CD4-positive, alpha-beta memory T cell (primary cell): ENCODE results near the gene SPINK4. TPM values are rescaled to one million over a fixed set of nuclear protein-coding genes. Genes with fewer than 3 reads are reported as not detected.

Source experiments
- CTCF ChIA-PET: fragments of 350-600 bp; sonication (Branson Sonifier 250); formaldehyde crosslinking; loops from one replicate; lab custom pipeline; 2021; ENCODE audit warnings: inconsistent platforms; ENCODE audit not compliant: partially characterized antibody; lab: Charles Lee
- POLR2A ChIA-PET: fragments of 350-600 bp; sonication (Branson Sonifier 250); formaldehyde crosslinking; loops from one replicate; lab custom pipeline; 2021; ENCODE audit not compliant: partially characterized antibody; lab: Charles Lee
- DNase-seq, 5 donors: peaks; one replicate each; pipeline versions ENCODE4 v3.0.0 to v3.0.0-alpha.2; 2020 to 2022; ENCODE audit warnings: mixed read lengths in 1 of 5
- H3K27ac ChIP-seq: one replicate; pipeline ENCODE4 v1.7.0; 2013; ENCODE audit warnings: low read depth, low read length
- H3K27me3 ChIP-seq: 2 replicates; pipeline ENCODE4 v1.7.0; 2013; ENCODE audit warnings: mild to moderate bottlenecking, low read length, moderate library complexity; ENCODE audit not compliant: insufficient read depth
- H3K36me3 ChIP-seq: 2 replicates; pipeline ENCODE4 v1.7.0; 2013; ENCODE audit warnings: mild to moderate bottlenecking, low read length, moderate library complexity; ENCODE audit not compliant: insufficient read depth
- H3K4me1 ChIP-seq: 2 replicates; pipeline ENCODE4 v1.7.0; 2013; ENCODE audit warnings: mild to moderate bottlenecking, low read length, moderate library complexity; ENCODE audit not compliant: insufficient read depth
- H3K4me3 ChIP-seq, 2 donors: one replicate each; pipeline ENCODE4 v1.7.0; 2013; ENCODE audit warnings: low read length in 2 of 2, mild to moderate bottlenecking in 1 of 2
- H3K9me3 ChIP-seq, 2 donors: one replicate each; pipeline ENCODE4 v1.7.0; 2013; ENCODE audit warnings: low read length in 2 of 2, control low read depth in 1 of 2; ENCODE audit not compliant: control insufficient read depth in 1 of 2
- H3K27ac Mint-ChIP-seq, 7 donors: one replicate each; pipeline ENCODE4 v1.8.0; 2020 to 2021; ENCODE audit warnings: mixed read lengths in 7 of 7, mild to moderate bottlenecking in 6 of 7, inconsistent platforms in 3 of 7, moderate library complexity in 3 of 7
- H3K27me3 Mint-ChIP-seq, 2 donors: one replicate each; pipeline ENCODE4 v1.8.0; 2020 to 2021; ENCODE audit warnings: mixed read lengths in 2 of 2
- H3K36me3 Mint-ChIP-seq, 2 donors: one replicate each; pipeline ENCODE4 v1.8.0; 2020 to 2021; ENCODE audit warnings: mixed read lengths in 2 of 2, inconsistent platforms in 1 of 2, mild to moderate bottlenecking in 1 of 2
- H3K4me1 Mint-ChIP-seq, 4 donors: one replicate each; pipeline ENCODE4 v1.8.0; 2020 to 2021; ENCODE audit warnings: mixed read lengths in 4 of 4, mild to moderate bottlenecking in 1 of 4
- H3K4me3 Mint-ChIP-seq, 8 donors: one replicate each; pipeline ENCODE4 v1.8.0; 2020 to 2021; ENCODE audit warnings: mixed read lengths in 8 of 8, mild to moderate bottlenecking in 7 of 8, moderate library complexity in 6 of 8, inconsistent platforms in 3 of 8
- H3K9me3 Mint-ChIP-seq, 8 donors: one replicate each; pipeline ENCODE4 v1.8.0; 2020 to 2021; ENCODE audit warnings: mixed read lengths in 8 of 8, mild to moderate bottlenecking in 5 of 8, inconsistent platforms in 3 of 8, moderate library complexity in 1 of 8
- intact Hi-C: fragments of 100-400 bp; cut with micrococcal nuclease; formaldehyde crosslinking; loops from one replicate; pipeline ENCODE4 v1.15.1; 2023
- polyA plus RNA-seq, 2 donors: library from polyadenylated mRNA; unstranded; fragments of 300-500 nt; fragmentation: Illumina TruSeq; gene quantifications; one replicate each; pipeline ENCODE4 v1.2.3, GENCODE V29; 2021
- total RNA-seq, 2 experiments: library from RNA; stranded (reverse); gene quantifications; one replicate each; pipeline ENCODE4 v1.2.3, GENCODE V29; 2021

The SPINK4 gene
- total and polyA plus RNA-seq, 4 experiments from 2014 or later, result not detected

- ChIA-PET POLR2A (interaction anchor here (0.6 to 2.1 kb wide), 42 partner anchors 8 to 889 kb away, joined by 3 to 58 read pairs (median 5); partner anchors contain the start of genes APTX, AQP3, B4GALT1 and BAG1), CTCF (interaction anchor here (0.6 to 1.7 kb wide), 7 partner anchors 27 to 200 kb away, joined by 3 to 6 read pairs (median 4); partner anchors contain the start of gene NOL6)
- Histone ChIP-seq H3K36me3 (peaks cover 10% of the 10 kb centered on the region), H3K4me3 (peak overlapping the region in 1 of 2 donors; percentile 79), H3K27me3 (no peaks in the 10 kb centered on the region), H3K27ac (peak overlapping the region; percentile 98), H3K9me3 (no peaks in the 10 kb centered on the region), H3K4me1 (peaks cover 56% of the 10 kb centered on the region)
- intact Hi-C loops, result loop anchor here (1.0 to 5.0 kb wide), 9 partner anchors 26 to 757 kb away; partner anchors contain the start of genes APTX, AQP3, BAG1 and DNAJA1
- DNase-seq, result no peak
- H3K36me3 Mint-ChIP-seq, result peaks cover 19 to 53% of the 10 kb centered on the region in 2 donors
- peak overlapping the region; percentile 96 to 100 (median 100) for H3K27ac Mint-ChIP-seq
- peaks cover 31 to 59% (median 48%) of the 10 kb centered on the region in 4 donors for H3K4me1 Mint-ChIP-seq
- no peaks in the 10 kb centered on the region for H3K27me3 Mint-ChIP-seq
- peaks cover 0 to 7% (median 0%) of the 10 kb centered on the region in 8 donors for H3K9me3 Mint-ChIP-seq
- H3K4me3 Mint-ChIP-seq, result peak overlapping the region; percentile 84 to 98 (median 96)
Measured at GRCh38 chr9:33289936-33290246, 49.9 kb downstream of the SPINK4 start.

GRCh38 chr9:33290247-33291030, 50.5 kb downstream of the SPINK4 start, which contains the start of gene NFX1:
NFX1 (plus strand) TSS chr9:33290516; CDS start chr9:33290573, 57 bp downstream.
- Histone ChIP-seq H3K27me3 (no peaks in the 10 kb centered on the region), H3K4me3 (peak within 1 kb of the TSS; percentile 63 to 79), H3K36me3 (peaks cover 13% of the 10 kb centered on the region), H3K4me1 (peaks cover 62% of the 10 kb centered on the region), H3K27ac (peak within 1 kb of the TSS; percentile 98), H3K9me3 (no peaks in the 10 kb centered on the region)
- H3K4me1 Mint-ChIP-seq, result peaks cover 32 to 64% (median 51%) of the 10 kb centered on the region in 4 donors
- peaks cover 22 to 54% of the 10 kb centered on the region in 2 donors for H3K36me3 Mint-ChIP-seq
- peak within 1 kb of the TSS; percentile 84 to 98 (median 96) for H3K4me3 Mint-ChIP-seq
- intact Hi-C loops, result loop anchor here (1.0 to 5.0 kb wide), 9 partner anchors 26 to 757 kb away; partner anchors contain the start of genes APTX, AQP3, BAG1 and DNAJA1
- POLR2A ChIA-PET, result interaction anchor here (0.6 to 2.1 kb wide), 43 partner anchors 8 to 888 kb away, joined by 3 to 58 read pairs (median 5); partner anchors contain the start of genes APTX, AQP3, B4GALT1 and BAG1
- no peaks in the 10 kb centered on the region for H3K27me3 Mint-ChIP-seq
- CTCF ChIA-PET, result interaction anchor here (0.6 to 1.7 kb wide), 8 partner anchors 27 to 199 kb away, joined by 3 to 6 read pairs (median 4); partner anchors contain the start of genes AQP7 and NOL6
- peak; percentile 99 to 100 (median 100) for DNase-seq
- H3K27ac Mint-ChIP-seq, result peak within 1 kb of the TSS; percentile 96 to 100 (median 100)
- H3K9me3 Mint-ChIP-seq, result peaks cover 0 to 7% (median 0%) of the 10 kb centered on the region in 8 donors

- peaks cover 67% of the 10 kb centered on the region for H3K4me1 ChIP-seq
- no peaks in the 10 kb centered on the region for H3K27me3 Mint-ChIP-seq
Measured at GRCh38 chr9:33291031-33291397, 51.0 kb downstream of the SPINK4 start.

GRCh38 chr9:33291901-33292300, 51.9 kb downstream of the SPINK4 start:
- Mint-ChIP-seq H3K9me3 (peaks cover 0 to 7% (median 0%) of the 10 kb centered on the region in 8 donors), H3K27ac (peak overlapping the region; percentile 84 to 100 (median 98)), H3K4me3 (peak overlapping the region; percentile 69 to 98 (median 96)), H3K36me3 (peaks cover 34 to 61% of the 10 kb centered on the region in 2 donors), H3K27me3 (no peaks in the 10 kb centered on the region), H3K4me1 (peaks cover 41 to 75% (median 62%) of the 10 kb centered on the region in 4 donors)
- POLR2A ChIA-PET, result no interaction called here
- H3K27ac ChIP-seq, result peak overlapping the region; percentile 5
- H3K4me1 ChIP-seq, result peaks cover 76% of the 10 kb centered on the region
- H3K4me3 ChIP-seq, result no peak overlapping the region
- CTCF ChIA-PET, result interaction anchor here (1.2 kb wide), 1 partner anchor 111 kb away, joined by 3 read pairs; the partner anchor contains the start of gene AQP7
- no peaks in the 10 kb centered on the region for H3K9me3 ChIP-seq
- no peaks in the 10 kb centered on the region for H3K27me3 ChIP-seq
- DNase-seq, result no peak
- H3K36me3 ChIP-seq, result peaks cover 18% of the 10 kb centered on the region
- intact Hi-C loops, result loop anchor here (2.0 to 5.0 kb wide), 4 partner anchors 123 to 755 kb away; partner anchors contain the start of genes AQP3, UBAP2 and UBE2R2

More at GRCh38 chr9:33291031-33291397, 51.0 kb downstream of the SPINK4 start:
- Histone ChIP-seq H3K4me3 (peak overlapping the region; percentile 63 to 79), H3K36me3 (peaks cover 13% of the 10 kb centered on the region), H3K27ac (peak overlapping the region; percentile 98), H3K9me3 (no peaks in the 10 kb centered on the region), H3K27me3 (no peaks in the 10 kb centered on the region)
- DNase-seq, result no peak
- Mint-ChIP-seq H3K36me3 (peaks cover 27 to 57% of the 10 kb centered on the region in 2 donors), H3K27ac (peak overlapping the region; percentile 96 to 100 (median 100)), H3K4me3 (peak overlapping the region; percentile 84 to 98 (median 96)), H3K4me1 (peaks cover 35 to 69% (median 56%) of the 10 kb centered on the region in 4 donors), H3K9me3 (peaks cover 0 to 7% (median 0%) of the 10 kb centered on the region in 8 donors)
- ChIA-PET POLR2A (interaction anchor here (1.0 to 2.1 kb wide), 22 partner anchors 11 to 289 kb away, joined by 3 to 58 read pairs (median 6); partner anchors contain the start of genes APTX, AQP3, B4GALT1 and BAG1), CTCF (interaction anchor here (1.2 to 1.7 kb wide), 4 partner anchors 28 to 162 kb away, joined by 3 to 6 read pairs (median 5); partner anchors contain the start of gene AQP7)
- intact Hi-C loops, result loop anchor here (2.0 to 5.0 kb wide), 4 partner anchors 124 to 756 kb away; partner anchors contain the start of genes AQP3, UBAP2 and UBE2R2

GRCh38 chr9:33293782-33294181, 53.8 kb downstream of the SPINK4 start:
- Histone ChIP-seq H3K27ac (no peak overlapping the region), H3K4me1 (peaks cover 90% of the 10 kb centered on the region), H3K4me3 (no peak overlapping the region), H3K36me3 (peaks cover 35% of the 10 kb centered on the region), H3K27me3 (no peaks in the 10 kb centered on the region), H3K9me3 (no peaks in the 10 kb centered on the region)
- CTCF ChIA-PET, result no interaction called here
- POLR2A ChIA-PET, result no interaction called here
- Mint-ChIP-seq H3K4me1 (peaks cover 53 to 90% (median 73%) of the 10 kb centered on the region in 4 donors), H3K27ac (peak overlapping the region in 5 of 7 donors; percentile 0 to 96 (median 25)), H3K27me3 (no peaks in the 10 kb centered on the region), H3K36me3 (peaks cover 48 to 79% of the 10 kb centered on the region in 2 donors), H3K9me3 (peaks cover 0 to 7% (median 0%) of the 10 kb centered on the region in 8 donors), H3K4me3 (peak overlapping the region in 3 of 8 donors; percentile 19 to 57 (median 50))
- intact Hi-C loops, result loop anchor here (5.0 kb wide), 2 partner anchors 154 to 754 kb away; partner anchors contain the start of genes AQP3 and UBAP2
- no peak for DNase-seq

- Mint-ChIP-seq H3K27ac (peak overlapping the region in 6 of 7 donors; percentile 6 to 89 (median 40)), H3K27me3 (no peaks in the 10 kb centered on the region), H3K9me3 (peaks cover 0 to 7% (median 0%) of the 10 kb centered on the region in 8 donors), H3K4me3 (peak overlapping the region in 5 of 8 donors; percentile 26 to 69 (median 36)), H3K36me3 (peaks cover 48 to 89% of the 10 kb centered on the region in 2 donors), H3K4me1 (peaks cover 59 to 98% (median 82%) of the 10 kb centered on the region in 4 donors)
- ChIA-PET CTCF (no interaction called here), POLR2A (no interaction called here)
- Histone ChIP-seq H3K36me3 (peaks cover 42% of the 10 kb centered on the region), H3K27ac (no peak overlapping the region), H3K9me3 (no peaks in the 10 kb centered on the region), H3K27me3 (no peaks in the 10 kb centered on the region), H3K4me1 (peaks cover 93% of the 10 kb centered on the region), H3K4me3 (no peak overlapping the region)
- intact Hi-C loops, result loop anchor here (5.0 kb wide), 2 partner anchors 152 to 752 kb away; partner anchors contain the start of genes AQP3 and UBAP2
- DNase-seq, result no peak
Measured at GRCh38 chr9:33294670-33295432, 54.9 kb downstream of the SPINK4 start.
